Trophoblast cell (in vitro differentiated cells and primary cell): ENCODE measurements around the gene PTPRM.
A peak's percentile ranks its signal among the peaks of the same experiment; 100 is the strongest.

Experiments
- DNase-seq, 2 donors: peaks; one replicate each; pipeline ENCODE4 v3.0.0-alpha.2; 2016
- H2AFZ ChIP-seq: 2 replicates; pipeline ENCODE4 v1.6.1; 2013; ENCODE audit warnings: low read length, moderate library complexity, mild to moderate bottlenecking; ENCODE audit not compliant: insufficient read depth, poor library complexity
- H2AK5ac ChIP-seq: 2 replicates; pipeline ENCODE4 v1.6.1; 2013; ENCODE audit warnings: mild to moderate bottlenecking, low read length
- H2BK120ac ChIP-seq: 2 replicates; pipeline ENCODE4 v1.6.1; 2013; ENCODE audit warnings: low read length, mild to moderate bottlenecking, moderate library complexity; ENCODE audit not compliant: insufficient read depth, poor library complexity
- H2BK12ac ChIP-seq: 2 replicates; pipeline ENCODE4 v1.6.1; 2013; ENCODE audit warnings: mild to moderate bottlenecking, low read length, moderate library complexity
- H2BK5ac ChIP-seq: 2 replicates; pipeline ENCODE4 v1.6.1; 2013; ENCODE audit warnings: low read length, low read depth, moderate library complexity, mild to moderate bottlenecking; ENCODE audit not compliant: poor library complexity
- H3K14ac ChIP-seq: 2 replicates; pipeline ENCODE4 v1.6.1; 2013; ENCODE audit warnings: mild to moderate bottlenecking, low read length
- H3K18ac ChIP-seq: 2 replicates; pipeline ENCODE4 v1.6.1; 2013; ENCODE audit warnings: mild to moderate bottlenecking, low read length
- H3K23ac ChIP-seq: 2 replicates; pipeline ENCODE4 v1.6.1; 2013; ENCODE audit warnings: low read length
- H3K27ac ChIP-seq: 2 replicates; pipeline ENCODE4 v1.5.1; 2013; ENCODE audit warnings: low read depth, mild to moderate bottlenecking, inconsistent platforms, low read length, moderate library complexity
- H3K27me3 ChIP-seq: 2 replicates; pipeline ENCODE4 v1.6.1; 2013; ENCODE audit warnings: inconsistent platforms, mild to moderate bottlenecking, low read length, moderate library complexity; ENCODE audit not compliant: insufficient read depth
- H3K36me3 ChIP-seq, 2 experiments: 1 replicate in 1 of 2; 2 replicates in 1 of 2; pipeline ENCODE4 v1.6.1; 2013; ENCODE audit warnings: low read length in 2 of 2, mild to moderate bottlenecking in 2 of 2, moderate library complexity in 1 of 2; ENCODE audit not compliant: insufficient read depth in 2 of 2, control insufficient read depth in 1 of 2
- H3K4ac ChIP-seq: 2 replicates; pipeline ENCODE4 v1.6.1; 2013; ENCODE audit warnings: low read depth, mild to moderate bottlenecking, low read length, moderate library complexity
- H3K4me1 ChIP-seq, 2 experiments: 1 replicate in 1 of 2; 2 replicates in 1 of 2; pipeline ENCODE4 v1.6.1; 2013; ENCODE audit warnings: low read length in 2 of 2, mild to moderate bottlenecking in 2 of 2, moderate library complexity in 1 of 2; ENCODE audit not compliant: insufficient read depth in 2 of 2, control insufficient read depth in 1 of 2
- H3K4me2 ChIP-seq: 2 replicates; pipeline ENCODE4 v1.6.1; 2013; ENCODE audit warnings: inconsistent platforms, mild to moderate bottlenecking, low read length, moderate library complexity
- H3K4me3 ChIP-seq: 2 replicates; pipeline ENCODE4 v1.5.1; 2013; ENCODE audit warnings: mild to moderate bottlenecking, low read depth, low read length, inconsistent platforms
- H3K79me1 ChIP-seq: one replicate; pipeline ENCODE4 v1.6.1; 2013; ENCODE audit warnings: low read length
- H3K79me2 ChIP-seq: 2 replicates; pipeline ENCODE4 v1.6.1; 2013; ENCODE audit warnings: low read length, mild to moderate bottlenecking; ENCODE audit not compliant: control insufficient read depth, insufficient read depth, poor library complexity
- H3K9ac ChIP-seq: 2 replicates; pipeline ENCODE4 v1.6.1; 2013; ENCODE audit warnings: mild to moderate bottlenecking, low read length
- H3K9me3 ChIP-seq: 2 replicates; pipeline ENCODE4 v1.6.1; 2013; ENCODE audit warnings: low read depth, mild to moderate bottlenecking, control low read depth, inconsistent platforms, low read length; ENCODE audit not compliant: insufficient read depth
- H4K12ac ChIP-seq: 2 replicates; pipeline ENCODE4 v1.6.1; 2013; ENCODE audit warnings: low read depth, mild to moderate bottlenecking, low read length, moderate library complexity
- H4K8ac ChIP-seq: 2 replicates; pipeline ENCODE4 v1.6.1; 2013; ENCODE audit warnings: low read depth, mild to moderate bottlenecking, low read length, moderate library complexity
- H4K91ac ChIP-seq: one replicate; pipeline ENCODE4 v1.6.1; 2013; ENCODE audit warnings: low read depth, mild to moderate bottlenecking, low read length, moderate library complexity
- WGBS: extraction: QIAGEN DNeasy Blood & Tissue Kit; methylation state at CpG from one replicate; pipeline ENCODE4 v1.1.7; 2013; ENCODE audit warnings: missing lambda C conversion rate; ENCODE audit not compliant: insufficient read length, insufficient coverage; ENCODE audit errors: extremely low coverage; 5-methylcytosine and 5-hydroxymethylcytosine counted together

Gene PTPRM

GRCh38 chr18:7772510-7772888, 205.4 kb downstream of the PTPRM start:
- Histone ChIP-seq H2BK120ac (no peak overlapping the region), H4K91ac (no peak overlapping the region), H3K23ac (no peak overlapping the region), H3K4me1 (no peaks in the 10 kb centered on the region), H3K79me2 (no peaks in the 10 kb centered on the region), H3K27me3 (no peaks in the 10 kb centered on the region), H3K14ac (no peak overlapping the region), H2BK12ac (no peak overlapping the region), H4K12ac (no peak overlapping the region), H3K9me3 (no peaks in the 10 kb centered on the region), H3K27ac (no peak overlapping the region), H2AFZ (no peak overlapping the region), H3K4me2 (no peak overlapping the region), H3K4ac (no peak overlapping the region), H3K36me3 (no peaks in the 10 kb centered on the region), H3K79me1 (peaks cover 3% of the 10 kb centered on the region), H2BK5ac (no peak overlapping the region), H3K4me3 (no peak overlapping the region), H4K8ac (no peak overlapping the region), H3K9ac (no peak overlapping the region), H3K18ac (no peak overlapping the region), H2AK5ac (no peak overlapping the region)
- DNase-seq, result no peak

GRCh38 chr18:7772951-7773350, 205.8 kb downstream of the PTPRM start:
- Histone ChIP-seq H3K27ac (no peak overlapping the region), H3K36me3 (no peaks in the 10 kb centered on the region), H3K4me2 (no peak overlapping the region), H3K79me2 (no peaks in the 10 kb centered on the region), H4K8ac (no peak overlapping the region), H3K9me3 (no peaks in the 10 kb centered on the region), H3K23ac (no peak overlapping the region), H2BK5ac (no peak overlapping the region), H4K91ac (no peak overlapping the region), H3K18ac (no peak overlapping the region), H2BK120ac (no peak overlapping the region), H3K9ac (no peak overlapping the region), H3K4ac (no peak overlapping the region), H4K12ac (no peak overlapping the region), H3K4me1 (no peaks in the 10 kb centered on the region), H2AK5ac (no peak overlapping the region), H2BK12ac (no peak overlapping the region), H3K4me3 (no peak overlapping the region), H3K27me3 (no peaks in the 10 kb centered on the region), H3K14ac (no peak overlapping the region), H3K79me1 (peaks cover 3% of the 10 kb centered on the region), H2AFZ (no peak overlapping the region)
- no peak for DNase-seq
- no CpG with 5 or more reads among the region's 2 CpGs for WGBS

GRCh38 chr18:7775128-7775527, 208.0 kb downstream of the PTPRM start:
- no peak for DNase-seq
- Histone ChIP-seq H3K79me1 (peaks cover 3% of the 10 kb centered on the region), H3K23ac (no peak overlapping the region), H3K18ac (peak overlapping the region; percentile 71), H2BK120ac (peak overlapping the region; percentile 60), H2AFZ (no peak overlapping the region), H3K9ac (no peak overlapping the region), H3K4me3 (no peak overlapping the region), H4K91ac (no peak overlapping the region), H2AK5ac (no peak overlapping the region), H3K4me1 (no peaks in the 10 kb centered on the region), H4K12ac (no peak overlapping the region), H3K14ac (no peak overlapping the region), H2BK12ac (no peak overlapping the region), H3K27me3 (no peaks in the 10 kb centered on the region), H2BK5ac (no peak overlapping the region), H3K79me2 (no peaks in the 10 kb centered on the region), H3K27ac (no peak overlapping the region), H3K4me2 (no peak overlapping the region), H4K8ac (peak overlapping the region; percentile 4), H3K4ac (no peak overlapping the region), H3K36me3 (no peaks in the 10 kb centered on the region), H3K9me3 (no peaks in the 10 kb centered on the region)
- no CpG with 5 or more reads among the region's 4 CpGs for WGBS

DNA sequence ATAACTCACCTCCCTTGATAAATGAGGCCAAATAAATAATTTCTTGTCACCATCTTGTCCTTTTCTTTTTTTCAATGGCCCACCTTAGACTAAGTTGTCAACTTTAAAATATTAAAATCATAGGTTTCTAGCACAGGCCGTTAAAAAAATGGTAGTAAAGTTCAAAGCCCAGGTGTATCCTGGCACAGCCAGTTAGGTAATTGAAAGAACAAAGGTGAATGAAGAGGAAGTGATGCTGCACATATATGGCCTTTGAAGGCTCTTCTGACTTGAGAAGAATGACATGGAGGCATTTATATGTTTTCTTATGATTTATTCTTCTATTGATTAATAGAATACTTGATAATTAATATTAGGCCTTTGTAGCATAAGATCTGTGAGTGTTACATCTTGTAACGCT, 208.7 kb downstream of the PTPRM start:
- no peak overlapping the region for H3K18ac ChIP-seq
- no peak overlapping the region for H3K23ac ChIP-seq
- H2AFZ ChIP-seq, result no peak overlapping the region
- no peaks in the 10 kb centered on the region for H3K4me1 ChIP-seq
- H2AK5ac ChIP-seq, result no peak overlapping the region
- H3K4me2 ChIP-seq, result no peak overlapping the region
- no peak overlapping the region for H2BK12ac ChIP-seq
- DNase-seq, result no peak
- peaks cover 3% of the 10 kb centered on the region for H3K79me1 ChIP-seq
- no peak overlapping the region for H3K4me3 ChIP-seq
- H3K27me3 ChIP-seq, result no peaks in the 10 kb centered on the region
- H3K9ac ChIP-seq, result no peak overlapping the region
- no peak overlapping the region for H3K4ac ChIP-seq
- no peak overlapping the region for H4K12ac ChIP-seq
- H3K9me3 ChIP-seq, result no peaks in the 10 kb centered on the region
- no peak overlapping the region for H4K91ac ChIP-seq
- no peak overlapping the region for H3K27ac ChIP-seq
- no peaks in the 10 kb centered on the region for H3K79me2 ChIP-seq
- H2BK120ac ChIP-seq, result no peak overlapping the region
- no peak overlapping the region for H3K14ac ChIP-seq
- WGBS, result no CpG with 5 or more reads among the region's 2 CpGs
- no peak overlapping the region for H4K8ac ChIP-seq
- H3K36me3 ChIP-seq, result no peaks in the 10 kb centered on the region
- no peak overlapping the region for H2BK5ac ChIP-seq
